H1 (cell line): ENCODE results near the gene KIF1B. TPM values are rescaled to one million over a fixed set of nuclear protein-coding genes. Genes with fewer than 3 reads are reported as not detected.

Experiments used
- CTCF ChIA-PET: fragments of 300-600 bp; sonication (Branson Sonifier 250); formaldehyde crosslinking; loops from one replicate; lab custom pipeline; 2021; ENCODE audit not compliant: partially characterized antibody; lab: Charles Lee
- POLR2A ChIA-PET: fragments of 300-600 bp; sonication (Branson Sonifier 250); formaldehyde crosslinking; loops from one replicate; lab custom pipeline; 2021; ENCODE audit warnings: inconsistent platforms; ENCODE audit not compliant: partially characterized antibody; lab: Charles Lee
- DNase-seq, 2 experiments: peaks; one replicate each; pipeline versions ENCODE4 v3.0.0 to v3.0.0-alpha.2; 2010 to 2022; ENCODE audit warnings: low spot score in 2 of 2, low read depth in 1 of 2, mixed read lengths in 1 of 2
- FAIRE-seq: peaks from 2 replicates; lab custom pipeline; 2011; peaks lifted over from hg19 to GRCh38; lab: Jason Lieb, UNC
- H2AFZ ChIP-seq: 2 replicates; pipeline ENCODE4 v1.8.1; 2012; ENCODE audit warnings: low read length, inconsistent platforms
- H2AK5ac ChIP-seq: 2 replicates; pipeline ENCODE4 v1.6.1; 2013; ENCODE audit warnings: low read depth, low read length
- H2BK120ac ChIP-seq: replicated peaks from 2 replicates; pipeline ENCODE3; 2013; ENCODE audit warnings: low read depth, low read length, inconsistent platforms
- H2BK12ac ChIP-seq: 2 replicates; pipeline ENCODE4 v1.6.1; 2013; ENCODE audit warnings: low read depth, low read length
- H2BK15ac ChIP-seq: 2 replicates; pipeline ENCODE4 v1.6.1; 2013; ENCODE audit warnings: low read length
- H2BK20ac ChIP-seq: 2 replicates; pipeline ENCODE4 v1.6.1; 2013; ENCODE audit warnings: low read length
- H2BK5ac ChIP-seq: 2 replicates; pipeline ENCODE4 v1.6.1; 2013; ENCODE audit warnings: low read depth, low read length
- H3K14ac ChIP-seq: 2 replicates; pipeline ENCODE4 v1.6.1; 2013; ENCODE audit warnings: inconsistent platforms; ENCODE audit not compliant: insufficient read length
- H3K18ac ChIP-seq: 2 replicates; pipeline ENCODE4 v1.6.1; 2013; ENCODE audit warnings: low read length; ENCODE audit errors: extremely low read depth
- H3K23ac ChIP-seq: 2 replicates; pipeline ENCODE4 v1.6.1; 2013; ENCODE audit warnings: inconsistent platforms; ENCODE audit not compliant: insufficient read length
- H3K23me2 ChIP-seq: 2 replicates; pipeline ENCODE4 v1.6.1; 2013; ENCODE audit warnings: low read depth, low read length
- H3K27ac ChIP-seq: 2 replicates; pipeline ENCODE4 v1.6.1; 2011; ENCODE audit warnings: low read depth, low read length, inconsistent platforms
- H3K27me3 ChIP-seq, 4 experiments: replicated peaks in 1 of 4; 1 replicate in 1 of 4; 2 replicates in 3 of 4; pipeline versions ENCODE4 v1.6.1 to v1.8.1; 2011 to 2013; ENCODE audit warnings: low read length in 3 of 4, mild to moderate bottlenecking in 3 of 4, inconsistent platforms in 2 of 4, mixed read lengths in 2 of 4, moderate library complexity in 1 of 4; ENCODE audit not compliant: control insufficient read depth in 3 of 4, insufficient read depth in 3 of 4; ENCODE audit errors: extremely low read depth in 1 of 4
- H3K36me3 ChIP-seq, 4 experiments: 2 replicates each; pipeline versions ENCODE4 v1.6.1 to v1.8.1; 2011 to 2013; ENCODE audit warnings: mild to moderate bottlenecking in 4 of 4, low read length in 3 of 4, moderate library complexity in 2 of 4, control low read depth in 1 of 4, inconsistent platforms in 1 of 4; ENCODE audit not compliant: insufficient read depth in 4 of 4, control insufficient read depth in 2 of 4
- H3K4ac ChIP-seq: replicated peaks from 2 replicates; pipeline ENCODE3; 2013; ENCODE audit warnings: low read length, low read depth, mixed read lengths, inconsistent platforms; ENCODE audit not compliant: insufficient read length
- H3K4me1 ChIP-seq, 4 experiments: replicated peaks in 1 of 4; 1 replicate in 1 of 4; 2 replicates in 3 of 4; pipeline versions ENCODE4 v1.6.1 to v1.8.1; 2011 to 2013; ENCODE audit warnings: low read length in 3 of 4, inconsistent platforms in 2 of 4, mixed read lengths in 1 of 4; ENCODE audit not compliant: insufficient read depth in 4 of 4, control insufficient read depth in 3 of 4
- H3K4me2 ChIP-seq, 2 experiments: 2 replicates each; pipeline versions ENCODE4 v1.6.1 to v1.8.1; 2011 to 2013; ENCODE audit warnings: low read depth in 2 of 2, low read length in 2 of 2, control low read depth in 1 of 2, inconsistent platforms in 1 of 2, mild to moderate bottlenecking in 1 of 2; ENCODE audit not compliant: insufficient read depth in 1 of 2
- H3K4me3 ChIP-seq, 4 experiments: fragments of 200-600, 300-600 bp in 1 of 4; sonication (generic), shearing (Covaris generic), sonication (Bioruptor Twin) in 1 of 4; 2 replicates each; pipeline versions ENCODE4 v1.5.1 to v1.8.1; 2011 to 2016; ENCODE audit warnings: low read length in 4 of 4, low read depth in 3 of 4, control low read depth in 2 of 4, inconsistent platforms in 2 of 4, mild to moderate bottlenecking in 2 of 4, mixed read lengths in 1 of 4, moderate library complexity in 1 of 4; ENCODE audit not compliant: insufficient read depth in 2 of 4; ENCODE audit errors: extremely low read depth in 1 of 4
- H3K56ac ChIP-seq: replicated peaks from 2 replicates; pipeline ENCODE3; 2013; ENCODE audit warnings: low read depth, mild to moderate bottlenecking, mixed read lengths, low read length, inconsistent platforms; ENCODE audit not compliant: insufficient read length
- H3K79me1 ChIP-seq: 2 replicates; pipeline ENCODE4 v1.6.1; 2013; ENCODE audit warnings: low read depth, low read length, control low read depth
- H3K79me2 ChIP-seq, 2 experiments: 2 replicates each; pipeline versions ENCODE4 v1.6.1 to v1.8.1; 2012 to 2013; ENCODE audit warnings: low read length in 2 of 2, mild to moderate bottlenecking in 2 of 2, inconsistent platforms in 1 of 2; ENCODE audit not compliant: insufficient read depth in 2 of 2, control insufficient read depth in 1 of 2
- H3K9ac ChIP-seq, 4 experiments: replicated peaks in 1 of 4; 1 replicate in 1 of 4; 2 replicates in 3 of 4; pipeline versions ENCODE4 v1.6.1 to v1.8.1; 2011 to 2013; ENCODE audit warnings: low read depth in 3 of 4, low read length in 3 of 4, control low read depth in 2 of 4, mild to moderate bottlenecking in 2 of 4, moderate library complexity in 2 of 4, inconsistent platforms in 1 of 4; ENCODE audit errors: extremely low read depth in 1 of 4
- H3K9me3 ChIP-seq, 2 experiments: 2 replicates each; pipeline versions ENCODE4 v1.6.1 to v1.8.1; 2012 to 2013; ENCODE audit warnings: mild to moderate bottlenecking in 2 of 2, moderate library complexity in 2 of 2, control low read depth in 1 of 2, inconsistent platforms in 1 of 2, low read depth in 1 of 2, low read length in 1 of 2, mixed read lengths in 1 of 2; ENCODE audit not compliant: insufficient read depth in 2 of 2
- H4K20me1 ChIP-seq, 2 experiments: replicated peaks in 1 of 2; 2 replicates each; pipeline versions ENCODE3 to v1.8.1; 2011 to 2013; ENCODE audit warnings: inconsistent platforms in 2 of 2, low read length in 2 of 2, mild to moderate bottlenecking in 1 of 2; ENCODE audit not compliant: insufficient read depth in 2 of 2, control insufficient read depth in 1 of 2
- H4K5ac ChIP-seq: 2 replicates; pipeline ENCODE4 v1.6.1; 2013; ENCODE audit warnings: low read length, low read depth, mixed read lengths, inconsistent platforms; ENCODE audit not compliant: insufficient read length
- H4K8ac ChIP-seq: 2 replicates; pipeline ENCODE4 v1.8.0; 2013; ENCODE audit warnings: mild to moderate bottlenecking, moderate library complexity, low read length, inconsistent platforms; ENCODE audit not compliant: insufficient read depth; ENCODE audit errors: extremely low read depth
- H4K91ac ChIP-seq: replicated peaks from 2 replicates; pipeline ENCODE3; 2013; ENCODE audit warnings: low read length, mixed read lengths, inconsistent platforms; ENCODE audit not compliant: insufficient read length
- POLR2A ChIP-seq, 2 experiments: IDR thresholded peaks; 1 replicate in 1 of 2; 2 replicates in 1 of 2; pipeline ENCODE4 v1.6.1; 2011; ENCODE audit warnings: low read depth in 2 of 2, low read length in 2 of 2, mild to moderate bottlenecking in 2 of 2; ENCODE audit errors: control extremely low read depth in 1 of 2
- SIN3A ChIP-seq, 2 experiments: IDR thresholded peaks in 1 of 2; conservative IDR thresholded peaks in 1 of 2; 2 replicates each; pipeline ENCODE4 v1.6.1; 2011 to 2012; ENCODE audit warnings: low read length in 2 of 2, improper control_type of control experiment in 1 of 2, low read depth in 1 of 2, mild to moderate bottlenecking in 1 of 2
- WGBS, 2 experiments: shearing (Covaris generic) in 1 of 2; methylation state at CpG; one replicate each; pipeline versions ENCODE4 v1.1.6 to v1.1.7; 2013 to 2015; ENCODE audit warnings: low lambda C conversion rate in 2 of 2, mixed read lengths in 2 of 2, inconsistent platforms in 1 of 2, low coverage in 1 of 2, missing lambda C conversion rate in 1 of 2; ENCODE audit not compliant: insufficient replicate concordance in 2 of 2, insufficient coverage in 1 of 2, insufficient read length in 1 of 2; ENCODE audit errors: extremely low coverage in 1 of 2, missing lambda C conversion rate in 1 of 2; 5-methylcytosine and 5-hydroxymethylcytosine counted together
- polyA plus RNA-seq, 7 experiments: library from polyadenylated mRNA; depleted of rRNA in 3 of 7; stranded (reverse) in 5 of 7; unstranded in 2 of 7; fragments of >200 nt in 5 of 7; fragments of 200-250 nt in 2 of 7; gene quantifications; 1 replicate in 5 of 7; 2 replicates in 1 of 7; 4 replicates in 1 of 7; pipeline versions ENCODE4 v1.2.1 to v1.2.3, GENCODE V29; 2011 to 2013; ENCODE audit warnings: missing spikeins in 2 of 7, mixed read lengths in 2 of 7
- total RNA-seq: library from RNA; stranded (reverse); fragmentation: NEBNext Ultra II Directional; extraction: Animal tissue kit (Norgen Biotek cat#: 25700); gene quantifications from 2 replicates; pipeline ENCODE4 v1.2.1, GENCODE V29; 2021

The KIF1B gene
- total and polyA plus RNA-seq, 2 of the 8 experiments (the other 6 are each of a cell fraction or from before 2014, with no cell fraction given) = 39.1 to 74.2 TPM

DNA sequence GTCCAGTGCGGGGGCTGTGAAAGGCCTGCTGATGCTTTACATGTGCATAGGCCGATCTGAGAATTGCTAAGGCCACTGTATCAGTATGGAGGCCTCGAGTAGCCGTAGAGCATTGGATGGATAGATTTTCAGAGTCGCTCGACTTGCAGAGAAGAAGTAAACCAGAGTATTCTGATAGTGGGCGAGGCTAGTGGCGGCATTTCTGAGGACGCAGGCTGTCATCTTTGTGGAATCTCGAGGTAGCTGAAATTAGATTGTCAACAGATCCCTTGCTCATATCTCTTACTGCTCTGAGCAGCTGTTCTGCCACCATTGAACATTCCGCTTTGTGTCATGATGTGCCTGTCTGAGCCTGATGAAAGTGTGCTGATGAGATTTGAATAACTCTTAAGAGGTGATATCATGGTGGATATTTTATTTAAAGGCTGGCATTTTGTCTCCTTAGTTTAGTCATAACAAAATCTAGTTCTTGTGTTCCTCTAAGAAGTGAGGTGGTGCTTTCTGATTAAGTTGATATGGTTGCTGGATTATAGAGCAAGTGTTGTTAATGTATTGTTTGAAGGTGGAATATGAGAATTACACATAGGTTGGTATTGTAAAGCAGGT is 1.5 kb downstream of the KIF1B start:
- H3K4ac ChIP-seq = peak overlapping the region; percentile 25
- H2BK12ac ChIP-seq = no peak overlapping the region
- FAIRE-seq (no peak), DNase-seq (no peak)
- peaks cover 28 to 57% of the 10 kb centered on the region in 2 experiments for H3K79me2 ChIP-seq
- H3K4me3 ChIP-seq = peak overlapping the region; percentile 79 to 95 (median 94)
- ChIA-PET CTCF (interaction anchor here (0.7 to 0.9 kb wide), 3 partner anchors 9 to 106 kb away, joined by 3 read pairs; no protein-coding TSS in a partner anchor), POLR2A (interaction anchor here (0.6 to 1.0 kb wide), 5 partner anchors 10 to 142 kb away, joined by 3 to 7 read pairs (median 4); no protein-coding TSS in a partner anchor)
- H2BK15ac ChIP-seq = no peak overlapping the region
- H4K8ac ChIP-seq = no peak overlapping the region
- 44% methylated on average over 11 of the region's 11 CpGs; no CpG with 5 or more reads in 1 of the 2 experiments for WGBS, 2 experiments
- no peak overlapping the region for H3K23ac ChIP-seq
- peaks cover 7 to 14% of the 10 kb centered on the region in 2 experiments for H4K20me1 ChIP-seq
- peak overlapping the region; percentile 76; the same call in 1 of the 2 replicates for H2BK5ac ChIP-seq
- H4K91ac ChIP-seq = no peak overlapping the region
- no peak overlapping the region for H2AFZ ChIP-seq
- H3K36me3 ChIP-seq = no peaks in the 10 kb centered on the region
- peaks cover 15% of the 10 kb centered on the region for H3K23me2 ChIP-seq
- no peak overlapping the region; the same call in 1 of the 2 replicates for H3K18ac ChIP-seq
- no peak overlapping the region for H3K14ac ChIP-seq
- peak overlapping the region; percentile 63 to 91 (median 88); a peak in 6 of 7 replicates for H3K9ac ChIP-seq
- no peaks in the 10 kb centered on the region for H3K9me3 ChIP-seq
- H3K27me3 ChIP-seq = no peaks in the 10 kb centered on the region
- H3K27ac ChIP-seq = no peak overlapping the region
- H3K4me1 ChIP-seq = peaks cover 0 to 4% (median 2%) of the 10 kb centered on the region in 4 experiments; a peak in 4 of 7 replicates
- no peak overlapping the region for H3K56ac ChIP-seq
- H3K4me2 ChIP-seq = peak overlapping the region; percentile 78 to 99
- no peak overlapping the region for H2BK120ac ChIP-seq
- H2AK5ac ChIP-seq = 0 out of 2 replicates have a peak overlapping the region, but pooled peaks have one; percentile 20
- peak in 1 of 2 experiments; percentile 6; a peak in 1 of 3 replicates for TF ChIP-seq POLR2A (IDR thresholded peaks at IDR 0.05; ENCODE audit: control extremely low read depth in 1 of 2, low read depth in 2 of 2, low read length in 2 of 2)
- TF ChIP-seq SIN3A (conservative IDR thresholded peaks at IDR 0.05 in 1 of 2, IDR thresholded peaks at IDR 0.05 in 1 of 2; ENCODE audit: low read depth in 1 of 2, low read length in 2 of 2) = no peak
- peaks cover 2% of the 10 kb centered on the region; the same call in 1 of the 2 replicates for H3K79me1 ChIP-seq
- no peak overlapping the region for H2BK20ac ChIP-seq
- no peak overlapping the region for H4K5ac ChIP-seq
